HG02973 (cell line): ENCODE measurements around the gene SNRNP48.

Experiments
- ATAC-seq: cut with Tn5 transposase; IDR thresholded peaks from one replicate; pipeline ENCODE4 v1.9.1; 2021; ENCODE audit warnings: moderate library complexity; ENCODE audit not compliant: unreplicated experiment

SNRNP48 gene, protein sequence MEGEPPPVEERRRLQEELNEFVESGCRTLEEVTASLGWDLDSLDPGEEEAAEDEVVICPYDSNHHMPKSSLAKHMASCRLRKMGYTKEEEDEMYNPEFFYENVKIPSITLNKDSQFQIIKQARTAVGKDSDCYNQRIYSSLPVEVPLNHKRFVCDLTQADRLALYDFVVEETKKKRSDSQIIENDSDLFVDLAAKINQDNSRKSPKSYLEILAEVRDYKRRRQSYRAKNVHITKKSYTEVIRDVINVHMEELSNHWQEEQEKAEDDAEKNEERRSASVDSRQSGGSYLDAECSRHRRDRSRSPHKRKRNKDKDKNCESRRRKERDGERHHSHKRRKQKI

DNA sequence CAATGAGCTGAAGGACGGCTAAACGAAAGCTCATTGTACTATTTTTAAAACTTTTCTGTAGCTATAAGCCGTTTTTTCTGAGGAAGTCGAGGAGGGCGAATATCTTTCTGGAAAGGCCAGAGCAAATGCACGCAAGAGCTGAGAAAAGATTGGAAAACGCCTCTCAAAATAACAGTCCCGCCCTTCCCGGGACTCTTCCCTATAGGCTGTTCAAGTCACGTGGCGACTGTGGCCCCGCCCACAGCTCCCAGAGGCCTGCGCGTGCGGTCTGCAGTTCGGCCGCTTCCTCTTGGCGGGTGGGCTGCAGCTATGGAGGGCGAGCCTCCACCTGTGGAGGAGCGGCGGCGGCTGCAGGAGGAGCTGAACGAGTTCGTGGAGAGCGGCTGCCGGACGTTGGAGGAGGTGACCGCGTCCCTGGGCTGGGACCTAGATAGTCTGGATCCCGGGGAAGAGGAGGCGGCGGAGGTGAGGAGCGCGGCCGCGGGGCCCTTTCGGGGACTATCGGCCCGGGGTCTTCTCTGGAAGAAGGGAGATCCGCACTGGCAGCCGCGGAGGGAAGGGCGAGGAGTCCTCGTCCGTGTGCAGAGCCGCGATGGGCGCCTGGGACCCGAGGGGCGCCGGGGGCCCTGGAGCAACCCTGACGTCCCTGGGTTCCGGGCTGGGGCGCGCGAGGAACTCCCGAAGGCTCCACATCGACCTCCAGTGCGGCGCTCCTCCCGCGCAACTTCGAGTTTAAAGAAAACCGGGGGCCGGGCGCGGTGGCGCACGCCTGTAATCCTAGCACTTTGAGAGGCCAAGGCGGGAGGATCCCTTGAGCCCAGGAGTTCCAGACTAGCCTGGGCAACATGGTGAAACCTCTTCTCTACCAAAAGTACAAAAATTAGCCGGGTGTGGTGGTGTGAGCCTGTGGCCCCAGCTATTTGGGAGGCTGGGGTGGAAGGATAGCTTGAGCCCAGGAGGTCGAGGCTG is at the start of gene SNRNP48:
TSS of gene SNRNP48 (plus strand) at position 250 of the 969 bp plus-strand sequence. CDS start at position 310, 60 bp downstream.
- peak; percentile 99 for ATAC-seq

DNA sequence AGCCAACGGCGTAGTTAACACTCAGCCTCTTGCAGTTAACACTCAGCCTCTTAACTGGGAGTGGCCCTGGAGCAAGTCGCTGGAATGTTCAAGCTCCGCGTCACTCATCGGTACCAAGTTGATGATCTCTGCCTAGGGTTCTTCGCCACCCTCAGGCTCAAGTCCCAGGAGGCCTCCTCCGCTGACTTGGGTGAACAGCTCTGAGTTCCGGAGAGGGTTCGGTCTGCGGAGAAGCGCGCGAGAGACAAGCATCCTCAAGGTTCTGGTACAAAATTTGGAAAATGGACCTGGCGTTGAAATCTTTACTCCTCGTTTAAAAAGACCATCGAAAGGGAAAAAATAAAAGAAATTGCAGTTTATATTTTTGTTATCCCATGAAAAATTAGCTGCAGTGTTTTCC is 49.4 kb upstream of the SNRNP48 start:
- ATAC-seq, result no peak

DNA sequence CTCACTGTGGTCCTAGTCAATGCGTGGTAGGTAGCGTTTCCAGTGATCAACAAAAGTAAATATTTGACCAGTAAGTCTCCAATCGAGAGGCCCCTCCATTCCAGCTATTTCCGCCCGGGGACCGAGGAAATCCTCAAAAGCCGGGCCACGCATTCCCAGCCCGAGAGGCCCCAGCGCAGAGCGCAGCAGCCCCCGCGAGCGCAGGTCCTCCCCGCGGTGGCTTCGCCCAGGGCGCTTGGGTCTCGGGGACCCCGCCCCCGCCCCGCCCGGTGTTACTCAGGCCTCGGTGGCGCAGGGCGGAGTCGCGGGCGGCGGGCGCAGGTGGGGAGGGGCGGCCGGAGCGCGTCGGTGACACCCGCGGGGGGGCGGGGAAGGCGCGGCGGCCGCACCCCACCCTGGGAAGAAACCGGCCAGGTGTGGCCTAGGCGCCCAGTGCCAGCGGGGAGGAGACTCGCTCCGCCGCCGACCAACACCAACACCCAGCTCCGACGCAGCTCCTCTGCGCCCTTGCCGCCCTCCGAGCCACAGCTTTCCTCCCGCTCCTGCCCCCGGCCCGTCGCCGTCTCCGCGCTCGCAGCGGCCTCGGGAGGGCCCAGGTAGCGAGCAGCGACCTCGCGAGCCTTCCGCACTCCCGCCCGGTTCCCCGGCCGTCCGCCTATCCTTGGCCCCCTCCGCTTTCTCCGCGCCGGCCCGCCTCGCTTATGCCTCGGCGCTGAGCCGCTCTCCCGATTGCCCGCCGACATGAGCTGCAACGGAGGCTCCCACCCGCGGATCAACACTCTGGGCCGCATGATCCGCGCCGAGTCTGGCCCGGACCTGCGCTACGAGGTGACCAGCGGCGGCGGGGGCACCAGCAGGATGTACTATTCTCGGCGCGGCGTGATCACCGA is 48.6 kb upstream of the SNRNP48 start, which contains the start of gene DSP:
TSS of gene DSP (plus strand) at position 497 of the 890 bp plus-strand sequence. CDS start at position 742, 245 bp downstream.
- no peak for ATAC-seq

DNA sequence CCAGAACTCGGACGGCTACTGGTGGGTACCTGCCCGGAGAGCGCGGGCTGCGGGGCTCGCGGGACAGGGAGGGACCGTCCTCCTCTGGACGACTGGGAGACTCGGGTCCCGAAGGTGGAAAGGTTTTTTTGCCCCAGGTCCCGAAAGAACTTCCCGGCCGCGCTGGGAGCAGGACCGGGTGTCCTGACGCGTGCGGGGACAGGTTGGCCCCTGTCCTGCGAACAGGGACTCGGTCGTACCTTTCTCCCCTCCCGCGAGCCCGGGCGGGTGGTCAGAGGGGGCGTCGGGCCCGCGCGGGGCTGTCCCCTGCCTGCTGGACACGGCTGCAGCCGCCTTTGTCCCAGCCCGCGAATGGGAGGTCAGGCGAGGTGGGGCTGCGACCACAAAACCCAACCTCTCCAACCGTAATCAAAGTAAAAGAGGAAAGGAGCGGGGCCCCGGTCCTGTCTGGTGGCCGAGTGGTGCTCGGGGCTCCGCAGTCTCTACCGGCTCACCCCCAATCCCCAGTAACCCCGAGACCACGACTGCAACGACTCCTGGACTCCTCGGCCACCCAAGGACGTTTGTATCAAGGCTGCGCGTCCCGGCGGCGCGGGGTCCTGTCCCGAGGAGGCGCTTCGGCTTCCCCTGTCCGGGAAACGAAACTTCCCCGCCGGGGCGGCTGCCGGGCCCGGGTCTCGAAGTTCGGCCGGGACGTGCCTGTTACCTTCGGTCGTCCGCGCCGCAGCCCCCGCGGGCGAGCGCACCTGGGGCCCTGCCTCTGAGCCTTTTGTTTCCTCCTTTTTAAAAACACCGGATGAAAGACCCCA is 47.7 kb upstream of the SNRNP48 start:
- no peak for ATAC-seq

DNA sequence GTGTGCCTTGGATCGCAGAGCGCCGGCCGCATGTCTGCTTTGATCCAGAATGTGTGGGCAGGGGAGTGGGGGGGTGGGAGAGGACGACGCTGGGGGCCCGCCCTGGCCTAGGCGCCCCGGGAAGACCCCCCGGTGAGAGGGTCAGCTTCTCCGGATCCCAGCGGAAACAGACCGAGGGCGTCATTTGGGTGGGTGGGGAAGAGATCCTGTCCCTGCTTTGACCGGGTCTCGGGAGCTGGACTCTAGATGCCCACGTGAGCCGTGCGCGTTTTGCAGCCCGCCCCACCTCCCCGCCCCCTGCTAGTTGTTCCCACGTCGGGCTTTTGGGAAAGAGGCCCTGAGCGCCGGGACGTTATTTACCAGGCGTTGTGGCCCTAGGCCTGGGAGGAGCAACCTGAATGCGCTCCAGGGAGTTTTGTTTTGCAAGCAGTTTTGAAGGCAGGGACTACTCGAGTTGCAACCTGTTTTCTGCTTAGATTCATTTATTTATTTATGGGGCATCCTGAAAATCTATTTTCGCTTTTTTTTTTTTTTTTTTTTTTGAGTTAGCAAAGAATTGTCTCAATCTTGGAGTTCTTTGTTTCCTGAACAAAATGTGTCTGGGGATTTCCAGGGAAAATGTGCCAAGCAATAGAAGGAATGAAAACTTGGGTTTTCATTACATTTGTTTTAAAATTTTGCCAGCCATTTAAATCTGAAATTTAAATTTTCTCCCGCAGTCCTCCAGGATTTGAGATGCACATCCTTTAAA is 46.9 kb upstream of the SNRNP48 start:
- ATAC-seq, result no peak

DNA sequence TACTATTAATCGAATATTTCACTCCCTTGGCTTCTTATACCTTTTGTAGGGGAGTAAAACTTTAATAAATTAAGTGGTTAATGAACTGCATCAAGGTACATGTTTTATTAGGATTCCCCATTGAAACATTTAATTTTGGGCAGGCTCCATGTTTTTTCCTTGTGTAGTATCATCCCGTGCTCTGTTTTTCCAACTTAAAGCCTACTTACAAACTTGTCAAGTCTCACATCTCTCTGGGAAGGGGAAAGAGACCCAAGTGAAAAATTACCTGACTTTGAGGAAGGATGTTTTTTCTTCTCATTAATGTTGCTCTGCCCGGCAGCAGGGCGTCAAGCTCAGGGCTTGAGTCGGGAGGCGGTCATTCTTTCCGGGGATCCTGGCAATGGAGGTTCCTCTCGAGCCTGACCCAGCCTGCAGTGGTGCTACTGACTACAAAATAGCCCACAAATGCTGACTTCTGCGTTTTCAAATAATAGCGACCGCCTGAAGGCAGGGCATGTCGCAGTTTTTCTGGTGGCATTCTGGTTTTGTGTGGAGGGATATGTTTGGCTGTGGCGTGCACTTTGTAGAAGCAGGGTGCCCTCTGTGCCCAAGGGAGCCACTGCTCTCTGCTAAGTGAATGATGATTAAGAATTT is 46.1 kb upstream of the SNRNP48 start:
- no peak for ATAC-seq

DNA sequence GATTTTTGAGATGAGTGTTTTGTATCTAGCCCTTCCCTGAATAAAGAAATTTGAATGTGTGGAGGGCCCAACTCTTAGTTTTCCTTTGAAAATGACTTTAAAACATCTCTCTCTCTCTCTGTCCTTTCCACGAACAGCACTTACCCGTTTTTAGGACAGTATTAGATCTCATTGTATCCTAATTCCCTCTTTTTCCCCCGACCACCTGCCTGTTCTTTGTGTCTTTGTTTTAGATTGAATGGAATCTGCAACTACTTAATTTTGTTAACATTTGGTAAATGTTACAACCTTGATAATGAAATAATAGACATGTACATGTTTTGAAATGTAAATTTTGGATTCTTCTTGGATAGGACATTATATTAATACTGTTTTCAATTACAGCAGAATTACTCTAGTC is 45.4 kb upstream of the SNRNP48 start:
- ATAC-seq, result no peak

DNA sequence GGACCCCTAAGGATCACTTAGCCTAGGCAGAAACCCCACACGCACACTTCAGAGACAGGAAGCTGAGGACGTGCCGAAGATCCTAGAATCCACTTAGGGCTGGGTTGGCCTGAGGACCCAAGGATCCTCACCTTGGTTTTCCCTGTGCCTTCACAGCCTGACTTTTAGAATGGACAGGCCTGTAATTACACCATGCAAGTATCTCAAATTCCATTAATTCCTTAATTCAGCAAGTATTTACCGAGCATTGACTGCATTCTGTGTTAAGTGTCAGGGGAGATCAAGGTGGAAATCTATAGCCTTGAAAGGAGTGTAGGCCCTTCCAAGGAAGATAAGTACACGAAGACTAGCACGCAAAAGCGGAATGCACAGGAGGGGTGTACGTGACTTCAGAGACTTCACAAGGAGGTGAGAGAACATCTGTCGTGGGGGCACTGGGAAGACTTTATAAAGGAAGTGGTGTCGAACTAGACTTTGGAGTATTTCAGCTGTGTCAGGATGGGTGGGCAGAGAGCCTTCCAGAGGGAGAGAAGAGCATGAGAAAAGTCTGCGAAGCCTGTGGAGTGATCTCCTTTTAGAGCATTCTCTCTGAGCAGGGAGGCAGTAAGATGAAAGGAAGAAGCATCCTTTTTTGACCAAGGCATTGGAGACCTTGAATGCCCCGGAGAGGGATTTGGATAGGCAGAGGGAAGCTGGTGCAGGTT is 44.5 kb upstream of the SNRNP48 start:
- ATAC-seq, result no peak

DNA sequence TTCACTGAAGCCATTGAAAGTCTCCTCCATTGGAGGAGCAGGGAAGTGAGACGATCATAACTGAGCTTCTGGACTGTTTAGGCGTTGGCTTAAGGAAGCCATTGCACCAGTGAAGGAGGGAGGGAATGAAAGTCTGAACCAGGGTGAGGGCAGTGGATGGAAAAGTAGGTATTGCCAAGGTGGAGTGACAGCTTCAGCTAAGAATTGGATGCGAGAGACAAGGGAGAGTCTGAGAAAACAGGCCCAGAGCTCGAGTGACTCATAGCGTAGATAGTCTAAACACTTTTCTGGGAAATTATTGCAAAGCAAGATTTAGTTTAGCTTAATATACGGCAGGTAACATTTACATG is 44.0 kb upstream of the SNRNP48 start:
- no peak for ATAC-seq

DNA sequence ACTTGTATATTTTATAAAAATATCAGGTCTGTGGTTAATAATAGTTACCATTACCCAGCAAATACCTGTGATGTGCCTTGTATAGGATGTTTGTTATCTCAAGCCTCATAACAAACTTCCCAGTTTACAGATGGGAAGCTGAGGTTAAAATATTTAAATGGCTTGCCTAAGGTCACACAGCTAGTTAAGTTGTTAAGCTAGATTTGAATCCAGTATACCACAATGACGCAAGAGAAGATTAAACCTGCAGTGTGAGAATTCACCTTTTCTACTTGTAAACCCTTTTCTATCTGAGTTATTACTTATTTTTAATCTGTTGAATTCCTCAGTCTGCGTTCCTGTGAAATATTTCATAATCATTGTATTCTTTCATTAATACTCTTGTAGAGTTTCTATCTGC is 43.6 kb upstream of the SNRNP48 start:
- no peak for ATAC-seq

DNA sequence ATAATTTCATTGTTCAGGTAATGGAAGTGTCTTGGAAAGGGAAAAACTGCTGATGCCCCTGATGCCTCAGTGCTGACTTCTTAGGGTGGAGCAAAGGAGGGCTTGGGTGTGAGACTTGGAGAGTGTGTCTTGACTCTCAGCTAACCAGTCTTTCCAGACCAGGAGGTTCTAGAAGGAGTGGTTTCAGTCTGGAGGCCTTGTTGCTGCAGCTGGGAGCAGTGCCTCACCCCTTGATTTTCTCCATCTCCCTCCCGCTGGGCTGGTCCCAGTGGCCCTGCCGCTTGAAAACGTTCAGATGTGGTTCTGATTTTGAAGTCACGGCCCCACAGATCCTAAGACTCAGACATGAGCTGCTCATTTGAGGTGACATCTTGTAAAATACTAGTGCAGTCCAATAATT is 43.1 kb upstream of the SNRNP48 start:
- no peak for ATAC-seq

DNA sequence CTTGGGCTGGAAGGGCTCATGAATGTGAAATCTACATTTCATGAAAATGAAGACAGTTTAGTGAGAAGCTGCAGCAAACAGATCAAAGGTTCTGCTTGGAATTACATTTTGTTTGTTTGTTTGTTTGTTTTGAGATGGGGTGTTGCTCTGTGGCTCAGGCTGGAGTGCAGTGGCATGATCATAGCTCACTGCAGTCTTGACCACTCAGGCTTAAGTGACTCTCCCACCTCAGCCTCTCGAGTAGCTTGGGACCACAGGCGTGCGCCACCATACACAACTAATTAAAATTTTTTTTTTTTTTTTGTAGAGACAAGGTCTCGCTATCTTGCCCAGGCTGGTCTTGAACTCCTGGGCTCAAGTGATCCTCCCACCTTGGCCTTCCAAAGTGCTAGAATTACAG is 42.7 kb upstream of the SNRNP48 start:
- no peak for ATAC-seq

DNA sequence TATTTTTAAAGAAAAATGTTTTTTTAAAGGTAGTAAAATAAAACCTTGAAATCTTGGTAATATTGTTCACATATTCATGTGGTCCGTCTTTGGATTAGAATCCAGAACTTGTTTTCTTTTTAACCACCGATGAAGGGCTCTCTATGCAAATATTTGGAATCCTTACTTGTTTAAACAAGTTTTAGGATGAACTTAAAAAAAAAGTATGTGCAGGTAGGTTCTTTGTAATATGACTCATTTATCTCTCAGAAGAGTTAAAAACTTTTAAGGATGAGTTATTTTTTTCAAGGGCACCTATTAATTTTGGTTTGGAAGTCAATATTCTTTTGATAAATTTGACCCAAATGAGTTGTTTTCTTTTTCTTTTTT is 39.6 kb upstream of the SNRNP48 start:
- no peak for ATAC-seq

DNA sequence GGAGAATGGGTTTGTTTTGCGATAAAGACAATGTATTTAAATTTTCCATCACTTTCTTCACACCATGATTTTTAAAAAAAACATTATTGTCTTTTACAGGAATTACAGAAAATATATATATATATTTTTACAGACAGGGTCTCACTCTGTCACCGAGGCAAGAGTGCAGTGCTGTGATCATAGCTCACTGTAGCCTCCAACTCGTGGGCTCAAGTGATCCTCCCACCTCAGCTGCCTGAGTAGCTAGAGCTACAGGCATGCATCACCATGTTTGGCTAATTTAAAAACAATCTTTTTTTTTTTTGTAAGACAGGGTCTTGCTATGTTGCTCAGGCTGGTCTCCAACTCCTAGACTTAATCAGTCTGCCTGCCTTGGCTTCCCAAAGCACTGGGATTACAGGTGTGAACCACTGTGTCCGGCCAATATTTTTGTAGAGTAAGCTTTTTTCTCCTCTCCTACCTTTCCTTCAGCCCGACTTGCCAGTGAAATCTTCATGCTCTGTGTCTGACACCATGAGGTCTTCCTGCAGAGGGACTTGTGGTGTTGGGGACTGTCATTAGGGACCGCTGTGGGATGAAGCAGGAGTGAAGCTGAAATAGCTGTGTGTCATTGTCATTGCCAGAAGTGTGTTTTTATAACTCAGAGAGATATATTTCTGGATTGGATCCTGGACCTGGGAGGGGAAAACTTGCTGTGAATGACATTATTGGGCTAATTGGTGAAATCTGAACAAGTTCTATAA is 35.3 kb upstream of the SNRNP48 start:
- ATAC-seq, result no peak

DNA sequence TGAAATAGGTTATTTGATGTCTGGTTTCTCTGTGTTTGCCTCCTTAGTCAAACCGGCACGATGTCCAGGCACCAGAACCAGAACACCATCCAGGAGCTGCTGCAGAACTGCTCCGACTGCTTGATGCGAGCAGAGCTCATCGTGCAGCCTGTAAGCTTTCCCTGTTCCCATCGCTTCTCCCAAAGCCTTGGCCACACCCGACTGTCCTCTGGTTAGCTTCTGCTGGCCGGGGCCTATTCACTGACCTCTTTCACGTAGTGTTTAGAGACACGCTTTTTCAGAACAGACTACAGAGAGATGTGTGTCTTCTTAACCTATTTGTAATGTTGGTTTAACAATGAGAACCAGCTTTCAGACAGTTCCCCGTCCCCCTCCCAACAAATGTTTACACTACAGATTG is 34.3 kb upstream of the SNRNP48 start:
- no peak for ATAC-seq

DNA sequence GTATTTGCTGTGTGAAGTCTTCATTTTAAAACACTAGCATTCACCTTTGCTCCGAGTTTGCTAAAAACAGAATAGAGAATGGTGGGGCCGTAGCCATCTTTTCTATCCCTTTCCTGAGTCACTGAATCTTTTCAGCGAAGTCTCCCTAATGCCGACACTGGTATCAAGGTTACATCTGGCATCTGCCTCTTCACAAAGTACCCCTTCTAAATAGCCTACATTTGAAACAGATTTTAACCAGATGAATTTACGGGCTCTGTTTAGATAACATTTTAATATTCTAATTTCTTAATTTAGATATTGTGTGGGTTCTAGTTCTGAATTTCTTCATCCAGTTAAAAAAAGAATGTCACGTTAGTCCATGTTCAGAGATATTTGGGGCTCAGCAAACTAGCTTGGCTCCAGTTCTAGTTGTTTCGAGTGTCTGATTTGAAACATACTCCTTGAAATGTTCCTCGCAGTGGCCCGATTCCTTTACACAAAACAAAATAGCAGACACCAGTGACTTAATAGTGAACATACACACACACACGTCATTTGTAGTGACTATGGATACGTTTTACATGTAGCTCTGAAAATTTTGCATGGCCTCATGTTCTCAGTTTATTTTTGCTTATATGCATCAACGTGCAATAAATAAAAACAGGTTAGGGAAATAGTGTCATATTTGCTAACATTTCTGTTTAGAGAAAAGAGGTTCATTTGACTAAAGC is 33.4 kb upstream of the SNRNP48 start:
- no peak for ATAC-seq

DNA sequence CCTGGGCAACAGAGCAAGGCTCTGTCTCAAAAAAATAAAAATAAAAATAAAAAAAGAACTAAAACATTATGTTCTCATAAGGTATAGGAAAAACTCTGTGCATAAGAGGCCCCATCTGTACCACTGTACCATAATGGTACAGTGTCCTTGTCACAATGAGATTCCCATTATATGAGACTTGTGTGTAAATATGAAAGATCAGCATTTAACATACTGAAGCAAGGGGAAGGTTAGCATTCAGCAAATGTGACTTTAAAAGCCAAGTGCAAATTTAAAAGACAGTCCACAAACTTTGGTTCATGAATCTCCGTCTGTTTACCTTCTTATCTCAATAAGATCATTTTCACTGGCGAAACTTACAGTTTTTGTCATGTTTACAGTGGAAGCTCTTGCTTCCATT is 32.3 kb upstream of the SNRNP48 start:
- ATAC-seq, result no peak
